HG02943 (cell line): ENCODE results near the gene SPHK1.

Experiments
- ATAC-seq: cut with Tn5 transposase; IDR thresholded peaks from one replicate; pipeline ENCODE4 v1.9.1; 2021; ENCODE audit warnings: mild to moderate bottlenecking, low read depth, moderate library complexity; ENCODE audit not compliant: unreplicated experiment

SPHK1 gene

DNA sequence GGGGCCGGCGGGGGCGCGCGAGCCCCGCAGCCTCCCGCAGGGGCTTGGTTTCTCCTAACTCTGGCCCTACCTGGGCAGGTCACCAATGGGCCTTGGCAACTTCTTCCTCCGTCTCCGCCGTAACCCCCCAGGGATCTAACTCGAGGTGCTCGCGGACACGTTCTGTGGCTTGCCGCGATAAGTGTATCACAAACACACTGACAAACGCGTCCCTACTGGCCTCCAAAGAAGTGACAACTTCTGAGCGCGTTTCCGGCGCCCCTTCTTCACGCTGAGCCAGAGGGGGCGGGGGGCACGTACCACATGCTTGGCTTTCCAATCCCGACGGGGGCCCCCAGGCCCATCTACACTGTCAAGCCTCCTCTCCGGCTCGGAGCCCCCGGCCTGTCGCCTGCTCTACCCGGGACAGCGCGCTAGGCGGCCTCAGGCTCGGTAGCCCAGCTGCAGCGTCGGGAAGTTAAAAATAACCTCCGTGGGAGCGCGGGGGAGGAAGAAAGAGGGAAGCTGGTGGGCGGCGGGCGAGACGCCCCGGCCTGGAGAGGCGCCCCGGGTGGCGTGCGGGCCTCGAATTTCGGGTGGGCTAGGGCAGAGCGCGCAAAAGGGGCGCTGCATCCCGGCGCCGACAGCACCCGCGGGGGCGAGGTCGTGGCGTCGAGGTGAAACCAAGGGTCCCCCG, 725 bp upstream of the SPHK1 start:
- no peak for ATAC-seq

DNA sequence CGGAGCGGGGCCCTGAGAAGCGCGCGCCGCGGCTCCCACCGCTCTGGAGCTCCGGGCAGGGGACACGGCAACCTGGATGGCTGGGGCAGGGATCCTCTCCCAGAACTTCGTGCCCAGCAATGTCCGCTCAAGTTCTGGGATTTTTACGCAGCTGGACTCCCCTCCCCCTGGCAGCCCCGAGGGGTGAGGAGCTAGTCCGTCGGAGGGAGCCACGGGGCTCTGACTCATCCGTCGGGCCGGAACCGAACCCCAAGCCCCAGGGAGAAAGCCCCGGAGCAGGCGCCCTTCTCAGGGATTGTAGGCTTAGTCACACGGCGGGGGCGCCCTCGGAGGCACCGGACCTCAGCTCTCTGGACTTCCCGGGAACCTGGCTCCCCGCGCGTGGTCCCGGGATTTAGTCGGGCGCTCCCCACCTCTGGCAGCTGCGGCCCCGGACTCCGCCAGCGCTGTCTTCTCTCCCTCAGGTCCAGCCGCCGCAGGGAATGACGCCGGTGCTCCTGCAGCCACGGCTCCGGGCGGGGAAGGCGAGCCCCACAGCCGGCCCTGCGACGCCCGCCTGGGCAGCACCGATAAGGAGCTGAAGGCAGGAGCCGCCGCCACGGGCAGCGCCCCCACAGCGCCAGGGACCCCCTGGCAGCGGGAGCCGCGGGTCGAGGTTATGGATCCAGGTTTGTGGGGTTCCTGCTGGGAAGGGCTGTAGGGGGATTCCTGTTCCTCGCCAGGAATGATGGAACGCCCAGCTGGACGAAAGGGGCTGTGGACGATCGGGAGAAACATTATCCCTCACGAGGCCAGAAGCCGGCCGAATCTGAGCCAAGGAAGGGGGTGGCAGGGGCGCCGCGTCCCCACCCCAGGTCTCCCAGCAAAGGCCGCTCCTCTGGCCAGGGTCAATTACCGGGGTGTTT, 830 bp downstream of the SPHK1 start:
- no peak for ATAC-seq

DNA sequence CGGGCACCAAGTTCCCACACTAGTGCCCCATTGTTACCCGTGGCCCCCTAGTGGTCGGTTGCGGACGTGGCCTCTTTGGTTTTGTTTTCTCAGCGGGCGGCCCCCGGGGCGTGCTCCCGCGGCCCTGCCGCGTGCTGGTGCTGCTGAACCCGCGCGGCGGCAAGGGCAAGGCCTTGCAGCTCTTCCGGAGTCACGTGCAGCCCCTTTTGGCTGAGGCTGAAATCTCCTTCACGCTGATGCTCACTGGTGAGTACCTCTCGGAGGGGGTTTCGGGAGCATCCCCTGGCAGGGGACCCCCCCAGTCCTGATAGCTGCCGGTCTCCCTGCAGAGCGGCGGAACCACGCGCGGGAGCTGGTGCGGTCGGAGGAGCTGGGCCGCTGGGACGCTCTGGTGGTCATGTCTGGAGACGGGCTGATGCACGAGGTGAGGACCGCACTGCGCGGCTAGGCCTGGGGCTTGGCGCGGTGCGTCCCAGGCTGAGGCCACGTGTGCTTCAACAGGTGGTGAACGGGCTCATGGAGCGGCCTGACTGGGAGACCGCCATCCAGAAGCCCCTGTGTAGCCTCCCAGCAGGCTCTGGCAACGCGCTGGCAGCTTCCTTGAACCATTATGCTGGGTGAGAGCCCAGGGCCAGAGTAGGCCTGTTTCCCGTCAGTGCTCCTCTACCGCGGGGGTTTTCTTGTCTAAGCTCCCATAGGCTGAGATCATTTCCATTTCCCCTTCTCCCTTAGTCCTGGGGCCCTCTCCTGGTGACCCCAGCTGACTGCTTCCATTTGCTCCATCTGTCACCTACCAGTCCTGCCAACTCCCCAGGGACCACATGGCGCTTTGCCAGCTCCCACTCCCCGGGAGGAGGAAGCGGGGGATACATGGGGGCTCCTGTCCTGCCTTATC, 1.7 kb downstream of the SPHK1 start:
- no peak for ATAC-seq

DNA sequence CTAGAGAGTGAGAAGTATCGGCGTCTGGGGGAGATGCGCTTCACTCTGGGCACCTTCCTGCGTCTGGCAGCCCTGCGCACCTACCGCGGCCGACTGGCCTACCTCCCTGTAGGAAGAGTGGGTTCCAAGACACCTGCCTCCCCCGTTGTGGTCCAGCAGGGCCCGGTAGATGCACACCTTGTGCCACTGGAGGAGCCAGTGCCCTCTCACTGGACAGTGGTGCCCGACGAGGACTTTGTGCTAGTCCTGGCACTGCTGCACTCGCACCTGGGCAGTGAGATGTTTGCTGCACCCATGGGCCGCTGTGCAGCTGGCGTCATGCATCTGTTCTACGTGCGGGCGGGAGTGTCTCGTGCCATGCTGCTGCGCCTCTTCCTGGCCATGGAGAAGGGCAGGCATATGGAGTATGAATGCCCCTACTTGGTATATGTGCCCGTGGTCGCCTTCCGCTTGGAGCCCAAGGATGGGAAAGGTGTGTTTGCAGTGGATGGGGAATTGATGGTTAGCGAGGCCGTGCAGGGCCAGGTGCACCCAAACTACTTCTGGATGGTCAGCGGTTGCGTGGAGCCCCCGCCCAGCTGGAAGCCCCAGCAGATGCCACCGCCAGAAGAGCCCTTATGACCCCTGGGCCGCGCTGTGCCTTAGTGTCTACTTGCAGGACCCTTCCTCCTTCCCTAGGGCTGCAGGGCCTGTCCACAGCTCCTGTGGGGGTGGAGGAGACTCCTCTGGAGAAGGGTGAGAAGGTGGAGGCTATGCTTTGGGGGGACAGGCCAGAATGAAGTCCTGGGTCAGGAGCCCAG, 2.8 kb downstream of the SPHK1 start:
- no peak for ATAC-seq

DNA sequence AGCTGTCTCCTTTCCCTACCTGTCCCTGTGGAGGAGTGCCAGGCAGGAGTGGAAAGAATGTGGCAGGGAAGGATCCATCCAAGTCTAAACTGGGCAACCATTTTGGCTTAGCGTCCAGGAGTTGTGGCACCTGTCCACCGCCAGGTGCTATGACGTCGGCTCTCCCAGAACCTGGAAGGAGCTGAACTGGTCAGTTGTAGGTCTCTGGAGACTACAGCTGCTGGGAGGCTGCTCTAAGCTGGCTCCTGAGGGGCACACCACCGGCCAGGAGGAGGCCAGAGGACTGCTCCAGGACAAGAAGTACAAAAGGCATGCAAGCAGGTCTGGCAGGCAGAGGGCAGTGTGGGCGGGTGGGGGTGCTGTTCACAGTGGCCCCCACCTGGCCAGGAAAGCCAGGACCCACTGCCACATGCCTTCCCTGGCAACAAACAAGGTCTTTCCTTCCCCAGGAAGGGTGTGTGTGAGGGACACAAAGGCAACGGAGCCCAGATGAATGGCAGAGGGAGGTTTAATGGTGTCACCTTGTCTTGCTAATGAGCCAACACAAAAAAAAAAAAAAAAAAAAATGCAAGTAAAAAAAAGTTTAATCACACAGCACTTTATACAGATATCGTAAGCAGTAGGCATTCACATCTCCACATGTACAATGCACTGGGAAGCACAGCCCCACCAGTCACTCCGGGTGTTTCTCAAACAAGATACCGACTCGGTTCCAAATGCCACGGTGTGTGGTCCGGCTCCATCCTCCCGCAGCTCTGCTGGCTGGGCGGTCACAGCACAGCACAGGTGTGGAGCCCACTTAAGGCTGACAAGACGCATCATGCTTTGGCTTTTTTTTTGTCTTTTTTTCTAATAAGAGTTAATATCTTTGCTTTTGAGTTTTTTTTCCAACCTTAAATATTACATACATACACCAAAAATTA, 4.8 kb downstream of the SPHK1 start:
- ATAC-seq: no peak

DNA sequence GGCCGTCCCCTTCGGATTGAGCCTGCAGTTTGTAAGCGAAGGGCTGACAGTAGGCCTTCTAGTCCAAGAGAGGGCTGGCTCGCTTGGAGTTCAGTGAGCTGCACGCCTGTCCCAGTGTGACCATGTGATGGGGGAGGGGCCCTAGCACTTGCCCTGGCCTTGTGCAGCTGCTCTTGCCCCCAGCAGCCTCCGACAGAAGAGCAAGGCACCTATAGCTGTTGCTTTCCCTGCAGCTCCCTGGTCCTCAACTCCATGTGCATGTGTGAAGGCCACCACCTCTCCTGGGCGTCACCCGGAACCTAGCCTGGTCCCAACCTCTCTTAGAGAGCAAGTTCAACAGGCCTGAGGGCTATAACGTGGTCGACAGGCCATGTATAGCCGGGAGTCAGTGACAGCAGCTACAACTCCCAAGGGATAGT, 5.6 kb downstream of the SPHK1 start:
- no peak for ATAC-seq

DNA sequence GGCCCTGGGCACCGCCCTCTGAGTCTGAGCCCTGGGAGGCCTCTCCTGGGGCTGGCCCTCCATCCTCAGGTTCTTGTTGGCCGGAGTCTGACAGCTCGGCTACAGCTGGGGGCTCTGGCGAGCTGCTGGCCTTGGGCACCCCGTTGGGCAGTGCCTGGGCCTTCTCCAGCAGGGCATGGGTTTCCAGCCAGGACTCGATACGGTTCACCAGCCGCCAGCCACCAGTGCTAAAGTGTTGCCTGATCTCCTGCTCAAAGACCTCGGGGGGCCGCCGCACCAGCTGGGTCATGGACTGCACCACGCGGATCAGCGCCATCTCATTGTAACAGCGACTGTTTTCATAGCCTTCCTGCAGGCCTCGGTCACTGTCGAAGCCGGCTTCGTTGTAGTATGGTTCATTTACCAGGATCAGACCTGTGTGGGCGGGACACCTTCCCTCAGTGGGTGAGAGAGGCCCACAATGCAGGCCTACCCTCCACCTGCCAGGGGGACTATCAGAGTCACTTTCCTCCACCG, 6.8 kb downstream of the SPHK1 start:
- no peak for ATAC-seq

DNA sequence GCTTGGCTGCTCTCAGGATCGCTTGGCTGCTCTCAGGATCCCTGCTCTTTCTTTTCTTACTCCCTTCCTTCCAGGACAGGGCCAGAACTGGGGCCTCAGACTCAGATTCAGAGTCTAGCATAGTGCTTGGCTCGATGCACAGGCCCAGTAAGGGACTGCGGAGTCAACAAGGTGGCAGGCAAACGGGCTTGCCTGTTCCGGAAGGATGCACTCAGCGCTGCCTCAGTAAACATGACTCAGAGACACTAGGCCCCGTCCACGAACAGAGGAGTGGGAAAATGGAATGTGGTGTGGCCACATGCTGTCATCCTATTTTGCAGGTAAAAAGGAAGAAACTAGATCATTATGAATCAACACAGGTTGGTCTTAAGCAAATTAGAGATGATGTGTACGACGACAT, 9.8 kb downstream of the SPHK1 start:
- no peak for ATAC-seq

DNA sequence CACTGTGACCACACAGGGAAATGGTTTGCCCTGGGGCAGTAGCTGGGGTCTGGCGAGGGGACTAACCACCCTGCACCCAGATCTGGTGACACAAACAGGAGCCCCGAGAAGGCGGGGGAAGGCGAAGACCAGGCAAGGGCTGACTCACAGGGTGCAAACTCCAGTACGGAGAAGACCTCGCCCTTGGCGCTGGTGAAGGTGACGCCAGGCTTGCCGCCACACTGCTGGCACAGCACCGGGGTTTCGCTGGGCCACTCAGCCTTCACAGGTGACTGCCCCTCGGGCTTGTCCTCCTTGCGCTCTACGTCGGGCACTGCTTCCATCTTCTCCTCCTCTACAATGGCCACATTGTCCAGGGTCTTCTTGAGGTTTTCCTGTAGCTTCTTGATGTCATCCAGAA, 11.6 kb downstream of the SPHK1 start:
- ATAC-seq: no peak

DNA sequence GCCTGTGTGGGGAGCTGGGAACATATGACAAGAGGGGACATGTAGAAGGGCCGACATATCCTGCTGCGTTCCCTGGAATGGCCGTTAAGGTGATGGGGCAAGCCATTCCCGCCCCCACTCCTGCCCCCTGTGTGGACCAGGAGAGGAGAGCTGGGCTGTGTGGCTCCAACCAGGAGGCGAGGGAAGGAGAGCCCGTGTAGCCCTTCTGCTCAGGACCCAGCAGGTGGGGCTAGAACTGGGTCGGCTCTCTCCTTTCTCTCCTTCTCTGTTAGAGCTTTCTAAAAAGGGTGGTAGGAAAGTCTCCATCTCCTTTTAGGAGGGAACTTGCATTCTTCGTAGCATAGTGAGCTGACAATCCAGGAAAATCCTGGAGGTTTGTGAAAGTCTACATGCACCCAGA, 12.8 kb downstream of the SPHK1 start:
- ATAC-seq: no peak

DNA sequence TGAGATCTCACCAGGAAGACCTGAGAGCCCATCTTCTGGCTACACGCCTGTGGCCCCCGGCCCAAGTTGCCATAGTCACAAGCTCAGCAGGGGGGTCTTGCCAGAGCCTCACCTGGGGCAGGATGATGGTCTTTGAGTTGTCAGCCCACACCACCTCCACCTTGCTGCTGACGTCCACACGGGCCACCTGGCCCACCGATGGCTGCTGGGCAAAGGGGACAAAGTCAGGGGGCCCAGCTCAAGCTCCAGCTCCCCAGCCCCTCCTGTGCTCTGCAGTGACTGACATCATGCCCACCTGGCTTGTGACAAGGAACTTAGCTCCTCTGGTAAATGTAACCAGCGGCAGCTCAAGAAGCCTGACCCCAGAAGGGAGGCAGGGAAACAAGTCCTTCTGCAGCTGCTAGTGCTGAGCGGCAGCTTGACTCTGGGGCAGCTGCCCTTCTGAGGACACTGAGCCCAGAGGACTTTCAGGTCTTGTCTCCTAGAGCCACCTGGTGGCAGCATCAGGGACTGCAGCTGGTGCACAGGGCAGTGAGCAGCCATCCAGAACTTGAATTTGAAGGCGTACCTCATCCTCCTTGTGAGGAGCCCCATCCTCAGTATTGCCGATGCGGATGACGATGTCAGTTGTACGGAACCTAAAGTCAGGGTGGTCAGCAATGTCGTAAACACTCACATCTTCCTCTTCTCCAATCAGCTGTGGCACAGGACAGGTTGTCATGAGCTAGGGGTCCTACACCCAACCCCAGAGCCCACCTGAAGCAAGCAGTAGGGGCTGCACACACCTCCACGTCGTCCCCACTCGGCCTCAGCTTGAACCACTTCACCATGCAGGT, 13.5 kb downstream of the SPHK1 start:
- ATAC-seq: no peak

DNA sequence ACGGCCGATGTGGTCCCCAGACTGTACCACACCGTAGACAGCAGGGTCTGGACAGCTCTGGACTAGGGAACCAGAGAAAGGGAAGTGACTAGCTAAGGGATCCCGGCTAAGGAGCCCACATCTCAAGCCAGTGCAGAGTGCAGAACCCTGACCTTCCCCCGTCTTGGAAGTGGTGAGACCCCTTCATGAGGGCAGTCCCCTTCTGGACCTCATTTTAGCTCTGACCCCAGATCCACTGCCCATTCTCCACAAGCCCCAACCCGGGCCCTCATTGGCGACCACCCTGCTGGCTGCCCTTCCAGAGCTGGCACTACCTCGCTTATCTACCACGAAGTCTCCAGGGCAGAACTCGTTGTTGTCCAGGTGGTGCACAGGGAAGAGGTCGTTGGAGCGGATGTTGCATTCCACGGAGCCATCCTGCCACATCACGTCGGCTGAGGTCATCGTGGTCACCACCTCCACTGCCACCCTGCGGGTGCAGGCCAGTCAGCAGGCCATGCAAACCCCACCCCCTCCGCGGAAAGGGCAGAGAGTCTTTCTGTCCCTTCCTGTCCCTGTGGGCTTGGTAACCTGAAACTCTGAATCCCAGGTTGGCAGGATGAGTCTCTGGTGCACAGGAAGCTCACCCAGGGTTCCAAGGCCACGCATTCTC, 14.2 kb downstream of the SPHK1 start:
- no peak for ATAC-seq

DNA sequence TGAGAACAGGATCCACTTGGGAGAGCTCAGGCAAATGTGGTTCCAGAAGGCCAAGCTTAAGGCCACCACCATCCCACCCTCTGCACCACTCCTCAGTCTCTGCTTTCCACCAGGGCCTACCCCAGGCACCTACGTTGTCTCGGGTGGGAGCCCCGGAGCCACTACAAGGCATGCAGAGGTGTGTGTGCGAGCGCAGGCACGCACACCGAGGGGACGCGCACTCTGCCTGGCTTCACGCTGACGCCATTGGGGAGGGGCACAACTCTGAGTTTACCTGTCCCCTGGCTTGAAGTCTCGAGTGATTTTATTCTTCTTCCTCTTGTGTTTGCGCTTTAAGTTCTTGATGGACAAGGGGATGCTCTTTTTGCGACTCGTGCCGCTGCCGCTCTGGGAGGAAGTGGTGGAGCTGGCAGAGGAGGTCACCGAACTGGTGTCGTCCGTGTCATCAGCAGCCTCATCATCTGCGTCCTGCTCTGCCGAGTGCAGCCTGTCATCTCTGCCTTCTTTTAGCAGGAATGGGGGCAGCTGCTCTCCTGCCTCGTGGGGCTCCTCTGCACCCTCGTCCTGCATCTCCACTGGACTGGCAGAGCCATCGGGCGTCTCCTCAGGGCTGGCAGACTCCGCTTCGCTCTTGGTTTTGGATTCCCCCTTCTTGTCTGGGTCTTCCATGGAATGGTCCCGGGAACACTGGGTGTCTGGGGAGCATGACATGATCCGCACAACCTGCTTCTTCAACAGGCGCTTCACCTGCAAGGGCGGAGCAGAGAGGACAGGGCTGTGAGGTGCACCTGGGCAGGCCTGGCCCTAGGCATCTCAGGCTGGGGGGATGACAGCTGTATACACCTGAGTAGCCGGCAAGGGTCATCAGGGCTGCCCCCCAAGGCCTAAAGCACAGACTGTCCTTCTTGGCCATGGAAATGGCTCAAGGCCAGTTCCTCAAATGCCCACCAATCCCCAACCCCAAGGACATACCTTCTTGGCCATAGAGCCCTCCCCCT, 15.1 kb downstream of the SPHK1 start:
- no peak for ATAC-seq

DNA sequence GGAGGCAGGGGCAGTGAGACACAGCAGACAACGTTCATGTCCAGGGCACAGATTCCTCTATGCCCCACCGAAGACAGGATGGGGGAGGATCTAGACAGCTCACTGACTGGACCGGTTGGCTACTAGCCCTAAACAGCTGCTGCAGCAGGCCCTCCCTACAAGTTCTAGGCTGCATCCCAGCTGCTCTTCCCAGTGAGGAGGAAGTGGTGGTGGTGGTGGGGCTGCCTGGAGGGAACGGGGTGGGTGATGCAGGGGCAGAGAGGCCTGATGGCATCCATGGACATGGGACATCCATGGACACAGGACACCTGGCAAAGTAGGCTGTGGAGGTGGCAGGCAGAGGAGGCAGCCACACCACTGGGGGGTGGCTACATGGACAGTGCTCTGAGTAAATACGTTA, 18.3 kb downstream of the SPHK1 start:
- ATAC-seq: no peak

DNA sequence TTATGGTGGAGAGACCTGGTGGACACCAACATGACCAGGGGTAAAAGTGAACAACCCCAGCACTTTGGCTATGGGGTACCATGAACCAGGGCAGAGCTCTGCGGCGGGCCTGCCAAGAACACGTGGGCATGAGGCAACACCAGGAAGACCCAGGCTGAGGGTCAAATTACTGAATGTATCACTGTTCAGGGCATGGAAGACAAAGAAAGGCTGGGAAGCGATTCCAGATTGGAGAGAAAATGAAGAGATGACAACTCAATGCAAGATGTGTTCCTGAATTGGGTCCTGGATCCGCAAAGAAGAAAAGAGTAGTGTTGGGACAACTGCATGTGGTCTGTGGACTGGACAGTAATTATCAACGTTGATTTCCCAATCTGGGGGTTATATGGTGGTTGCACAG, 19.8 kb downstream of the SPHK1 start:
- ATAC-seq: no peak

DNA sequence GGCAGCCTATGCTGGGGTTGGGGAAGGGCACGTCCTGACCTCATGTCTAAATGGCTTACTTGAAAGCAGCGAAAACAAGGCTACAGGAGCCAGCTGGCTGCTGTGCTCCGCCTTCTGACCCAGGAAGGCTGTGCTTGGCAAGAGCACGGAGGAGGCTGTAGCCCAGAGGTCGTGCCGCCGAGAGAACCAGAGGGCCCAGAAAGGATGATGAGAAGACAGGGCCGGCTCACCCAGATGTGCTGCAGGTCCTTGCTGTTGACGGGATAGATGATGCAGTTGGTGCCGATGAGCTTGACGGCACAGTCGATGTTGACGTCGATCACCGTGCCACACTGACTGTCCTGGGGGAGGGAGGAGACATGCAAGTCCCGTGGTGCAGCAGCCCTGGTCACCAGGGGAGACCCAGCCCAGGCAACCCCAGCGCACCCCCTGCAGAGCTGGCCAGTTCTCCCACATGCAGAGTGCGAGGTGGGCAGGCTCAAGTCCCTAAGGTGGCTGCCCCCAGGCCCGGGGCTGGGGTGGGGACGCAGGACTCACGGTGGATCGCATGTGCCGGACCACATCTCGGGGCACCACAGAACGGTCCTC, 20.7 kb downstream of the SPHK1 start:
- no peak for ATAC-seq
